ENCODE results near the gene CTSW.

- TF ChIP-seq ZFP3 (CRISPR knock-in tag; IDR thresholded peaks at IDR 0.05) (no peak), ZNF565 (CRISPR knock-in tag; conservative IDR thresholded peaks at IDR 0.05; ENCODE audit: low read depth) (no peak), TCF4 (CRISPR knock-in tag; IDR thresholded peaks at IDR 0.05; ENCODE audit: borderline replicate concordance) (no peak), ISL1 (CRISPR knock-in tag; IDR thresholded peaks at IDR 0.05) (no peak), ARNTL (CRISPR knock-in tag; IDR thresholded peaks at IDR 0.05; ENCODE audit: borderline replicate concordance, low read depth) (no peak), OSR1 (CRISPR knock-in tag; IDR thresholded peaks at IDR 0.05) (no peak), CSRNP3 (CRISPR knock-in tag; IDR thresholded peaks at IDR 0.05) (no peak), ESRRG (CRISPR knock-in tag; IDR thresholded peaks at IDR 0.05) (no peak)
- TF ChIP-seq, protein P1, sequence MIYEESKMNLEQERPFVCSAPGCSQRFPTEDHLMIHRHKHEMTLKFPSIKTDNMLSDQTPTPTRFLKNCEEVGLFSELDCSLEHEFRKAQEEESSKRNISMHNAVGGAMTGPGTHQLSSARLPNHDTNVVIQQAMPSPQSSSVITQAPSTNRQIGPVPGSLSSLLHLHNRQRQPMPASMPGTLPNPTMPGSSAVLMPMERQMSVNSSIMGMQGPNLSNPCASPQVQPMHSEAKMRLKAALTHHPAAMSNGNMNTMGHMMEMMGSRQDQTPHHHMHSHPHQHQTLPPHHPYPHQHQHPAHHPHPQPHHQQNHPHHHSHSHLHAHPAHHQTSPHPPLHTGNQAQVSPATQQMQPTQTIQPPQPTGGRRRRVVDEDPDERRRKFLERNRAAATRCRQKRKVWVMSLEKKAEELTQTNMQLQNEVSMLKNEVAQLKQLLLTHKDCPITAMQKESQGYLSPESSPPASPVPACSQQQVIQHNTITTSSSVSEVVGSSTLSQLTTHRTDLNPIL (CRISPR knock-in tag; IDR thresholded peaks at IDR 0.05; ENCODE audit: low read depth): no peak
Measured at GRCh38 chr11:65862191-65862735, 17.4 kb upstream of the CTSW start.

All from SK-N-SH treated with all-trans-retinoic acid at 6 μM for 48 hours (cell line).